ENCODE results near the gene PIP5K1C. TPM values are rescaled to one million over a fixed set of nuclear protein-coding genes. Genes with fewer than 3 reads are reported as not detected.

PIP5K1C gene
- total RNA-seq, 1 experiment from 2014 or later = 34.0 TPM

- no peak within 1 kb of the TSS for H3K27ac Mint-ChIP-seq
- CTCF ChIA-PET = interaction anchor here (0.7 to 1.7 kb wide), 3 partner anchors 16 to 30 kb away, joined by 3 to 13 read pairs (median 7); no protein-coding TSS in a partner anchor
- no peak for TF ChIP-seq EMX1 (CRISPR knock-in tag; IDR thresholded peaks at IDR 0.05)
- no peak for TF ChIP-seq ZSCAN18 (CRISPR knock-in tag; IDR thresholded peaks at IDR 0.05)
- no peak for TF ChIP-seq FOXP4 (CRISPR knock-in tag; IDR thresholded peaks at IDR 0.05)
- TF ChIP-seq SP1 (CRISPR knock-in tag; conservative IDR thresholded peaks at IDR 0.05) = no peak; the same call in 1 of the 2 replicates
- no peak for TF ChIP-seq ATF1 (CRISPR knock-in tag; IDR thresholded peaks at IDR 0.05)
- TF ChIP-seq AR (CRISPR knock-in tag; IDR thresholded peaks at IDR 0.05) = no peak
- TF ChIP-seq PRDM15 (CRISPR knock-in tag; IDR thresholded peaks at IDR 0.05) = peak; percentile 26; the same call in 1 of the 2 replicates
- TF ChIP-seq NR3C1 (CRISPR knock-in tag; conservative IDR thresholded peaks at IDR 0.05; ENCODE audit: low read depth) = no peak
- TF ChIP-seq MAX (CRISPR knock-in tag; IDR thresholded peaks at IDR 0.05) = peak; percentile 18; the same call in 1 of the 2 replicates
- TF ChIP-seq IRF1 (CRISPR knock-in tag; IDR thresholded peaks at IDR 0.05) = no peak
- no peak for TF ChIP-seq E2F1 (CRISPR knock-in tag; IDR thresholded peaks at IDR 0.05)
- no peak for TF ChIP-seq NR2C2 (CRISPR knock-in tag; IDR thresholded peaks at IDR 0.05)
- no peak for TF ChIP-seq ZNF532 (CRISPR knock-in tag; IDR thresholded peaks at IDR 0.05; ENCODE audit: borderline replicate concordance)
- no peak for TF ChIP-seq ZNF281 (CRISPR knock-in tag; IDR thresholded peaks at IDR 0.05)
- no peak for TF ChIP-seq ZNF219 (CRISPR knock-in tag; IDR thresholded peaks at IDR 0.05; ENCODE audit: borderline replicate concordance)
- TF ChIP-seq FOXK1 (CRISPR knock-in tag; IDR thresholded peaks at IDR 0.05) = no peak
- TF ChIP-seq ZNF232 (CRISPR knock-in tag; IDR thresholded peaks at IDR 0.05) = no peak
Measured at GRCh38 chr19:3606690-3607289, 93.5 kb downstream of the PIP5K1C start, which contains the start of gene TBXA2R. TBXA2R (minus strand) TSS chr19:3606875; CDS start chr19:3600634, 6,241 bp downstream.

More at GRCh38 chr19:3606690-3607289, 93.5 kb downstream of the PIP5K1C start, which contains the start of gene TBXA2R:
- Mint-ChIP-seq H3K27me3 (ENCODE audit: low read depth) (no peaks in the 10 kb centered on the region), H3K4me1 (peaks cover 11% of the 10 kb centered on the region), H3K36me3 (no peaks in the 10 kb centered on the region; the same call in 1 of the 2 replicates), H3K4me3 (peak within 1 kb of the TSS; percentile 68), H3K9me3 (no peaks in the 10 kb centered on the region)
- POLR2A ChIA-PET = interaction anchor here (0.5 kb wide), 1 partner anchor 1144 kb away, joined by 3 read pairs; no protein-coding TSS in a partner anchor
- ATAC-seq (peak; percentile 53), DNase-seq (ENCODE audit: low spot score) (peak; percentile 77)
